Epithelial cell of proximal tubule (primary cell): ENCODE results near the gene FSD2. TPM values are rescaled to one million over a fixed set of nuclear protein-coding genes. Genes with fewer than 3 reads are reported as not detected.

ENCODE experiments used
- DNase-seq: peaks from one replicate; pipeline ENCODE4 v3.0.0-alpha.2; 2011; ENCODE audit warnings: low read depth
- H3K4me3 ChIP-seq: 2 replicates; pipeline ENCODE4 v1.5.1; 2011; ENCODE audit warnings: low read depth, mild to moderate bottlenecking, low read length
- CTCF ChIP-seq: conservative IDR thresholded peaks from 2 replicates; pipeline ENCODE4 v1.5.1; 2012; ENCODE audit warnings: low read depth, mild to moderate bottlenecking, low read length
- total RNA-seq: library from RNA; depleted of rRNA; stranded (reverse); fragments of >200 nt; gene quantifications from 2 replicates; pipeline ENCODE4 v1.2.3, GENCODE V29; 2015

The FSD2 gene
- total RNA-seq, 1 donor from 2014 or later, result not detected

DNA sequence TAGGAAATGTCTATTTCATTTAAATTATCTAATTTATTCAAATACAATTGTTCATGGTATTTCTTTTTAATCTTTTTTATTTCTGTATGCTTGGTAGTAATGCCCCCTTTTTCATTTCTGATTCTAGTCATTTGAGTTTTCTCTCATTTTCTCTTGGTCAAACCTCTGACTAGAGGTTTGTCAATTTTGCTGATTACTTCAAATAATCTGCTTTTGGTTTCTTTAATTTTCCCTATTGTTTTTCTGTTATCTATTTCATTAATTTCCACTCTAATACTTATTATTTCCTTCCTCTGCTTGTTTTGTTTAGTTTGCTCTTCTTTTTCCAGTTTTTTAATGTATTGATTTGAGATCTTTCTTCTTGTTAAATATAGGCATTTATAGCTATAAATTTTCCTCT, 12.1 kb downstream of the FSD2 start:
- H3K4me3 ChIP-seq, result no peak overlapping the region
- no peak for TF ChIP-seq CTCF
- no peak for DNase-seq

DNA sequence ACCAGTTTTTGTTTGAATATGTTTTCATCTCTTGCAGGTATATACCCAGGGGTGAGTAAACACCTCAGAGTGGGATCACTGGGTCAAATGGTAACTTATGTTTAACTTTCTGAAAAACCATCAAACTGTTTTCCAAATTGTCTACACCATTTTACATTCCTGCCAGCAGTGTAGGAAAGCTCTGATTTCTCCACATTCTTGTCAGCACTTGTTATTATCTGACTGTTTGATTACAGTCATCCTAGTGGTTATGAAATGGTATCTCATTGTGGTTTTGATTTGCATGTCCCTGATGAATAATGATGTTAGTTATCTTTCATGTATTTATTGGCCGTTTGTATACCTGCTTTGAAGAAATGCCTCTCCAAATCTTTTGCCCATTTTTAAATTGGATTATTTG, 13.8 kb downstream of the FSD2 start:
- no peak for DNase-seq
- no peak for TF ChIP-seq CTCF
- no peak overlapping the region for H3K4me3 ChIP-seq

- TF ChIP-seq CTCF, result no peak
- DNase-seq, result no peak
- H3K4me3 ChIP-seq, result no peak overlapping the region
Measured at GRCh38 chr15:82790321-82790720, 15.5 kb downstream of the FSD2 start.

- no peak for TF ChIP-seq CTCF
- DNase-seq, result no peak
- no peak overlapping the region for H3K4me3 ChIP-seq
Measured at GRCh38 chr15:82789491-82789890, 16.4 kb downstream of the FSD2 start.

GRCh38 chr15:82788496-82788895, 17.4 kb downstream of the FSD2 start:
- no peak for DNase-seq
- TF ChIP-seq CTCF, result no peak
- no peak overlapping the region for H3K4me3 ChIP-seq

GRCh38 chr15:82781349-82781748, 24.5 kb downstream of the FSD2 start:
- no peak for TF ChIP-seq CTCF
- no peak for DNase-seq
- H3K4me3 ChIP-seq, result no peak overlapping the region

DNA sequence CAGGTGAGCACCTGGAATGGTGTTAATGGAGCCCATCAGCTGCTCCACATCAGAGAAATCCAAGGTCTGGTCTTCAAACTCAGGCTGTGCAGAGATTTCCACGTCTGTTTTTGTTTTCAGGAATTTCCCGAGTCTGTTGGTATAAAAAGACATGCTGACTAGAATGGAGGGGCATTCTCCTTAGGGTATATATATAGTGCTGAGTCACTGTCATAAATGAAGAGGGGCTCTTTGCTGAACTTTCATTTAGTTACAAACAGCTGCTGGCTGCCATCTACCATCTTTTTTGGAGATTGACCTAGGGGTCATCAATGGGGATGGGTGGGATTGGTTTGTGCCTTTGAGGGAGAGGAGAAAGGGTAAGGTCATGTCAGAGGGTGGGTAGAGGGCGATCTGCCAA, 27.1 kb downstream of the FSD2 start:
- TF ChIP-seq CTCF, result no peak
- no peak for DNase-seq
- H3K4me3 ChIP-seq, result no peak overlapping the region
